ENCODE measurements around the gene C13orf46.

Gene C13orf46

GRCh38 chr13:113971471-113972231 is 2.2 kb downstream of the C13orf46 start:
- DNase-seq (ENCODE audit: low read depth in 3 of 3), result no peak

GRCh38 chr13:113970810-113971470 is 2.9 kb downstream of the C13orf46 start:
- DNase-seq (ENCODE audit: low read depth in 3 of 3), result no peak

- DNase-seq (ENCODE audit: low read depth in 3 of 3), result no peak
Observed at GRCh38 chr13:113969973-113970611, 3.8 kb downstream of the C13orf46 start.

GRCh38 chr13:113969311-113969972 is 4.4 kb downstream of the C13orf46 start:
- no peak for DNase-seq (ENCODE audit: low read depth in 3 of 3)

GRCh38 chr13:113968463-113969310 is 5.2 kb downstream of the C13orf46 start:
- no peak for DNase-seq (ENCODE audit: low read depth in 3 of 3)

- DNase-seq (ENCODE audit: low read depth in 3 of 3), result no peak
Observed at GRCh38 chr13:113967729-113968462, 6.0 kb downstream of the C13orf46 start.

GRCh38 chr13:113967206-113967720 is 6.6 kb downstream of the C13orf46 start:
- DNase-seq (ENCODE audit: low read depth in 3 of 3), result no peak

GRCh38 chr13:113965968-113966884 is 7.7 kb downstream of the C13orf46 start:
- no peak for DNase-seq (ENCODE audit: low read depth in 3 of 3)

GRCh38 chr13:113965383-113965874 is 8.4 kb downstream of the C13orf46 start:
- no peak for DNase-seq (ENCODE audit: low read depth in 3 of 3)

- DNase-seq (ENCODE audit: low read depth in 3 of 3), result no peak
Observed at GRCh38 chr13:113964251-113964995, 9.5 kb downstream of the C13orf46 start.

GRCh38 chr13:113963376-113963775 is 10.5 kb downstream of the C13orf46 start:
- DNase-seq (ENCODE audit: low read depth in 3 of 3), result no peak

- no peak for DNase-seq (ENCODE audit: low read depth in 3 of 3)
Observed at GRCh38 chr13:113962975-113963374, 10.9 kb downstream of the C13orf46 start.

GRCh38 chr13:113962386-113962785 is 11.5 kb downstream of the C13orf46 start:
- no peak for DNase-seq (ENCODE audit: low read depth in 3 of 3)

- no peak for DNase-seq (ENCODE audit: low read depth in 3 of 3)
Observed at GRCh38 chr13:113960276-113960948, 13.5 kb downstream of the C13orf46 start.

- no peak for DNase-seq (ENCODE audit: low read depth in 3 of 3)
Observed at GRCh38 chr13:113959198-113959597, 14.7 kb downstream of the C13orf46 start.

- DNase-seq (ENCODE audit: low read depth in 3 of 3), result no peak
Observed at GRCh38 chr13:113958373-113958772, 15.5 kb downstream of the C13orf46 start.

- DNase-seq (ENCODE audit: low read depth in 3 of 3), result no peak
Observed at GRCh38 chr13:113956571-113956970, 17.3 kb downstream of the C13orf46 start.

GRCh38 chr13:113955691-113956090 is 18.2 kb downstream of the C13orf46 start:
- no peak for DNase-seq (ENCODE audit: low read depth in 3 of 3)

All from stimulated activated CD4-positive, alpha-beta T cell treated with anti-CD3 and anti-CD28 coated beads, TNF-alpha, amount 100 ng/mL, for 48 hours (primary cell).